HG03521 (cell line): ENCODE results near the gene XRCC1.
A peak's percentile ranks its signal among the peaks of the same experiment; 100 is the strongest.

ENCODE experiments used
- ATAC-seq: cut with Tn5 transposase; IDR thresholded peaks from one replicate; pipeline ENCODE4 v1.9.1; 2021; ENCODE audit warnings: mild to moderate bottlenecking, moderate library complexity; ENCODE audit not compliant: unreplicated experiment

Gene XRCC1

DNA sequence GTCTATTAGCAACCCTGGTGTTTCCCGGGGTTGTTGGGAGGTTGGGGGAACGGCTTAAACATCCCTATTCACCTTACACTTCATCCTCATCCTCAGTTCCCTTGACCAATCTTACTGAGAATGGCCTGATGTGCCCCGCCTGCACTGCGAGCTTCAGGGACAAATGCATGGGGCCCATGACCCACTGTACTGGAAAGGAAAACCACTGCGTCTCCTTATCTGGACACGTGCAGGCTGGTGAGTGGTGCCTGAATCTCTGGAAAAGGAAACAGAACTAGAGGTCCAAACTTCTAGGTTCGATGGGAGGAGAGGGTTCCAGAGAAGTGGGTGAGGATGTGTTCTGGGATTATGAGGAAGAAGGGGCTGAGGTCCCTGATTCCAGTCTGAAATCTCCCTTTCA is 6.1 kb upstream of the XRCC1 start:
- ATAC-seq = no peak

DNA sequence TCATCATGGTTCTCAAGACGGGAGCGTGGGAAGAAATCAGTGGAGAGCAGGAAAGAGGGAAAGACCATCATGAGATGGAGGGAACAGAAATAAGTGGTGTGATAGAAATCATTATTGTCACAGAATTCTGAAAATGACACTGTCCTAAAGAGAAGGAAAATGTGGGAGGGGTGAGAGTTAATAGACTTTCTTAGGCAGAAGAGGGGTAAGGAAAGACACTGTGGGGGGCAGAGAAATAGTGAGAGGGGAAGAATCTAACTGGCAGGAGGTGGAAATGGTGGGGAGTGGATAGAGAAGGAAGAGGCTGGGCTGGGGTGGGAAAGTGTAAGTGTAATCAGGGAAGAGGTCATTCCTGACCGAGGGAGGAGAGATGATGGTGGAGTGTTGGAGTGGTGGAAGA is 3.5 kb upstream of the XRCC1 start:
- no peak for ATAC-seq

DNA sequence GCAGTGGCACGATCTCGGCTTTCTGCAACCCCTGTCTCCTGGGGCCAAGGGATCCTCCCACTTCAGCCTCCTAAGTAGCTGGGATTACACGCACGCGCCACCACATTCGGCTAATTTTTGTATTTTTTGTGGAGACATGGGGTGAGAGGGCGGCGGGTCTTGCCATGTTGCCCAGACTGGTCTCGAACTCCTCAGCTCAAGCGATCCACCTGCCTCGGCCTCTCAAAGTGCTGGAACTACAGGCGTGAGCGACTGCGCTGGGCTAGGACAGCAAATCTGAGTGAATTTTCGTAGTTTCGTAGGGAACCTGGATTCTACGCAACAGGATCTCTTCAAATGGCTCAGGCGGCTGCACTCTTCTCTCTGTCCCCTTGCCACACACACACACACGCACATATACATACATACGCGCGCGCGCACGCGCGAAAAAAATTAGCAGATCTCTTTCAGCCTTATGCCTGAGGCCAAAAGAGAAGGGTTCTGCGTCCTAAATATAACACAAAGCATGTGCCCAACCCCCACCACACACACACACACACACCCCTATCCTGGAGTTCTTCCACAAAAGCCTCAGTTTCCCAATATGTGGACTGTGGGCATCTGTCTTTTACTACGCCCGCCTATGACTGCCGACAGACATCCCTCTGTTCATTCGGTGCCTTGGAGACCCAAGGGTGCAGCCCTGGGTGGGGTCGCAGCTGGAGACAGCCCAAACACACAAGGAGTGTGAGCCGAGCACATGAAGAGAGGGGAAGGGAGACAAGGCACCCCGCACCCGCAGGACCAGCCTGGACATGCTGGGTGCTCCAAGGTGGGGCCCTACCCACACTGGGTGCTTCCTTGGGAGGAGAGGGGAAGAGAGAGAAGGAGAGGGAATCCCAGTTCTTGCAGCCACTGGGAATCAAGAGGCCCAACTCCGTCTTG is 890 bp upstream of the XRCC1 start:
- no peak for ATAC-seq

DNA sequence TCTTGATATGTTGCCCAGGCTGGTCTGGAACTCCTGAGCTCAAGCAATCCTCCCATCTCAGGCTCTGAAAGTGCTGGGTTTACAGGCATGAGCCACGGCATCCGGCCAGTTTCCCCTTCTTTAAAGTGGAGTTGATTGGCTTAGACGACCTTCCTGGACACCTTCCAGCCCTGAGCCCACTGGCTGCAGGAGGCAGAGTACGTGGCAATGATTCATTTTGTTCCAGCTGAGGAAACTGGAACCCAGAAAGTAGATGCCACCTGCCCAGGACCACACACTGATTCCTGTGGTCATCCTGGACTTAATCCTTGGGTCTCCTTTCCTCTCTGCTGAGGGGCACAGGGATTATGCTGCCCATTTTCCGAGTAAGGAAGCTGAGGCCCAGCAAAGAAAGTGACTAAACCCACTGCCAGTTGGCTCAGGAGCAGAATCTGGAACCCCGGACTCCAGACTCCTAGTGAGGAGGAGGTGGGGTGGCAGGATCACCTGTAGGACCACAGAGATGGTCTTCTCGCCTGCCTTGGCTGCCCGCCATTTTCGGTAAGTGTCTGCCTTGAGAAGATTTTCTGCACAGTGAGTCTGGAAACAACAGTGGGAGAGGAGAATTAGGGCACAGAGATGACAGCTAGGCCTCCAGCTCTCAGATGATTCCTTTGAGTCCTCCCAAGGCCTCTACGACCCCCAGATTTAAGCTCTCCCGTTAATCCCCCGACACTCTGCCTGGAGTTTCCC is 737 bp downstream of the XRCC1 start:
- ATAC-seq = no peak

DNA sequence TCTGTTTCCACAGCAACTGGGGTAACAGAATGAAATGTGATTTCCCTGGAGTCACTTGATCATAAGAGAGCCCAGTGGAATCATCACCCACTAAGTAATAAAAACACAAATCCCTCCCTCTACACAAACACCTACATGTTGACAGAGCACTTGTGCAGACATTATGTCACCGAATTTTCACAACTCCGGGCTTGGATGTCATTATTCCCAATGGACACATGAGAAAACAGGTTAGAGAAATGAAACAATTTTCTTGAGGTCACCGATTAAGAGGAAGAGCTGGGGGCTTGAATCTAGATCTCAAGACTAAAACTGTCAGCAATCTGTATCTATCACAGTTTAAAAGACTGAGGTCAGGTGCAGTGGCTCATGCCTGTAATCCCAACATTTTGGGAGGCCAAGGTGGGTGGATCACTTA is 3.1 kb downstream of the XRCC1 start:
- no peak for ATAC-seq

DNA sequence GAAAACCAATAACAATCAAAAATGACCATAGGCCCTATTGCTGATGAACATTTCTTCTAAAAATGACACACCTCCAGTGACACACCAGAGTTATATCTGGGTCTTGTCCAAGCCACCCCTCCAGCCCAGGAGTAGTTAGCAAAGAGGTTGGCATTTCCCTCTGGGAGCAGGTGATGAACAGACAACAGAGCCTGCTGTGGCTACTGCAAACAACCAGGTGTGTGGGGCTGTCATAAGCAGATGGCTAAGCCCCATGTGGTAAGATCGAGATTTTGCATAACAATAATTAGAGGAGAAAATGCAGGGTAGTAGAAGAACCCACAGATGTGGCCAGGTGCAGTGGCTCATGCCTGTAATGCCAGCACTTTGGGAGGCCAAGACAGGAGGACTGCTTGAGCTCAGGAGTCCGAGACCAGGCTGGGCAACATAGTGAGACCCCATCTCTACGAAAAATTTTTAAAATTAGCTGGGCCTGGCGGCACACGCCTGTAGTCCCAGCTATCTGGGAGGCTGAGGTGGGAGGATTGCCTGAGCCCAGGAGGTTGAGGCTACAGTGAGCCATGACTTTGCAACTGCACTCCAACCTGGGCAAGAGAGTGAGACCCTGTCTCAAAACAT is 5.0 kb downstream of the XRCC1 start:
- no peak for ATAC-seq

DNA sequence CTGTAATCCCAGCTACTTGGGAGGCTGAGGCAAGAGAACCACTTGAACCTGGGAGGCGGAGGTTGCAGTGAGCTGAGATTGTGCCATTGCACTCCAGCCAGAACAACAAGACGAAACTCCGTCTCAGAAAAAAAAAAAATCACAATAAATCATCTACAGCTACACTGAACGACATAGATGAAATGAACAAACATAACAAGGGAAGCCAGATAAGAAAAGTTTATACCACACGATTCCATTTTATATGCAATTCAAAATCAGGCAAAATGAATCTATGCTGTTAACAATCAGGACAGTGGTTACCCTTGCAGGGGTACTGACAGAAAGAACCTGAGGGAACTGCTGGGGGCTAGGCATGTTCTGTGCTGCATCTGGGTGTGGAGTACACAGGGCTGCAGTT is 5.7 kb downstream of the XRCC1 start:
- ATAC-seq = no peak

DNA sequence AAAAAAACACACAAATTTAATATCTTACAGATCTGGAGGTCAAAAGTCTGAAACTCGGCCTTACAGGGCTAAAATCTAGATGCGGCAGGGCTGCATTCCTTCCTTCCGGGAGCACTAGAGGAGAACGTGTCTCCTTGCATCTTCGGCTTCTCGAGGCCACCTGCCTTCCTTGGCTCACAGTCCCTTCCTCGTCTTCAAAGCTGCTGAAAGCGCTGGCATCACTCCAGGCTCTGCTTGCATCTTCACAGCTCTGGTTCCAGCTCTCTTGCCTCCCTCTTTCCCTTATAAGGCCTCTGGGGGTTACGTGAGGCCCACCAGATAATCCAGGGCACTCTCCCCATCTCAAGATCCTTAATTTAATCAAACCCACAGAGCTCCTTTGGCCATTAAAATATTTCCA is 10.5 kb downstream of the XRCC1 start:
- ATAC-seq = no peak

DNA sequence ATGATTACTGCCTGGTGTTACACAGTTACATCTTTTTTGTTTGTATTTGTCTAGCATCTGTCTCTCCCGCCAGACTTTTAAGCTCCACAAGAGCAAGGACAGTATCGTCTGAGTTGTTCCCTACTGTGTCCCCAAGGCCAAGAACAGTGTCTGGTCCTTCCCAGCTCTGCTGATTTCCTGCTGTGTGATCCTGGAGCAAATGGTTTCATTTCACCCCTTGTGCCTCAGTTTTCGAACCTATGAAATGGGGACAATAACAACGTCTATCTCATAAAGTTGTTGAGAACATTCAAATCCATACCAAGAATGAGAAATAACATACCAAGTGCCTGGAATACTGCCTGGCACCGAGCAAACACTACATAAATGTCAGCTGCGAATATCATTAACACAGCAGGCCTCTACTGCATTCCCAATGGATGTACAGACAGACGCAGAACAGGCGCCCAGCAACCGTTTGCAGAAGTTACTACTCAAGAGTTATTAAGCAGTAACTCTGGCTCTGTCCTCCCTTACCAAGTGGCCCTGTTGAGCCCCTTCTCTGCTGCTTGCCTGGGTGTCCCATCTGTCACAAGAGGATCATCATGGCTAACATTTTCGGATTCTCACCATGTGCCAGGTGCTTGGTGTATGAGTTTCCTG is 11.4 kb downstream of the XRCC1 start:
- ATAC-seq = no peak

DNA sequence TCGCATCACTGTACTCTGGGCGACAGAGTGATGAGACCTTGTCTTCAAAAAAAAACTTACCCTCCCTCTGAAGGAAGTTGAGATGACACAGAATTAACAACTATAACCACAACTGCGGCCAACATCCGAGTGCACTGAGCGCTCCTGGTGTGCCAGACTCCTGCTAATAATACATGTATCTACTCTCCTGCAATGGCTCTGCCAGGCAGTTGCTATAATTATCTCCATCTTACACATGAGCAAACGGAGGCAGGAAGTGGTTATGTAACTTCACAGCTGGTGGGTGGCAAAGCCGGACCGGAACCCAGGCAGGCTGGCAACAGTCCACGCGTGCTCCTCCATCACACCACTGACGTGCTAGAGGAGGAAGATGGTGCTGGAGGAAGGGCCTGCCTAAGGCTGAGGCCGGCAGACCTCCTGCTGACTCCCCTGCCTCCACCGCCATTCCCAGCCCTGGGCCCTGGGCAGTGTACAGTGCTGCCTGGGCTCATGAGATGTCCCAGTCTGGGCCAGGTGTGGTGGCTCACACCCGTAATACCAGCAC is 12.6 kb downstream of the XRCC1 start:
- peak; percentile 55 for ATAC-seq

DNA sequence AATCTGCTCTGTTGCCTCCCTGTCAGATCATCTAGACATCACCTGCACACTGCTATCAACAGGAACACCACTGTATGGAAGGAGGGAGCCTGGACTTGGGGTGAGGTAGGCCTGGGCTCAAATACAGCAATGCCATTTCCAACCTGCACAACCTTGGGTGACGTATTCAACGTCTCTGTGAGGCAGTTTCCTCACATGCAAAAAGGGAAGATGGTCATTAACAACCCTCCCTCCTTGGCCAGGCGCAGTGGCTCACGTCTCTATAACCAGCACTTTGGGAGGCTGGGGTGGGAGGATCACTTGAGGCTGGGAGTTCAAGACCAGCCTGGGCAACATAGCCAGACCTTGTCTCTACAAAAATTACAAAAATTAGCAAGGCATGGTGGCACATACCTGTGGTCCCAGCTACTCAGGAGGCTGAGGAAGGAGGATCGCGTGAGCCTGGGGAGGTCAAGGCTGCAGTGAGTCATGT is 13.1 kb downstream of the XRCC1 start:
- ATAC-seq = no peak

DNA sequence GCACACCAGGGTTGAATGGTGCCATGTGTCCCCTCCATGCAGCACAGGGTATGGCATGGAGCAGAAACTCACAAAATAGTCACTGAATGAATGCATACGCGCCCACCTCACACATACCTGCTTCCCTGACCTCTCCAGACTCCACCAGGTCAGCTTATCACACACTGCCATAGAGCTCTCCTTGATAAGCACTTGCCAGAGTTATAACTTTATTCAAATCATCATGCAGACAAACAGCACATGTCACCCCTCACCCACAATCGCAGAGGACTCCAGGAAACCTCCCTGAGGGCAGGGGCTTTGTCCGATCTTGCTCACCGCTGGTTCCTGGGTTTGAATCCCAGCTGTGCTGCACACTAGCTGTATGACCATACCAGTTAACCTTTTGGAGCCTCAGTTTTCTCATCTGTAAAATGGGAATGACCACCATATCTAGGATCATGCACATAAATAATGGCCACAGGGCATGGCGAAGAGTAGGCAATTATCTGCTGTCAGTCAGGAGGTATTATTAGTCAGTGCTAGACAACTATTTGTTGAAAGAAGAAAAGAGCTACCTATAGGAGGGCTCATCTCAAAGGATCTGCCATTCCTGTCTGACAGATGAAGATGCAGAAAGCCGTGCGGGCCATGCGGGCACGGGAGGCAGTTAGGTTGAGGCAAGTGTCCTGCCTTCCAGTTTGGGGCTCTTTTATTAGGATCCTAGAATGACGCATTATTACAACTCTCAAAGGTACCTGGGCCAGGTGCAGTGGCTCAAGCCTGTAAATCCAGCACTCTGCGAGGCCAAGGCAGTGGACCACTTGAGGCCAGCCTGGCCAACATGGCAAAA is 14.0 kb downstream of the XRCC1 start:
- no peak for ATAC-seq

DNA sequence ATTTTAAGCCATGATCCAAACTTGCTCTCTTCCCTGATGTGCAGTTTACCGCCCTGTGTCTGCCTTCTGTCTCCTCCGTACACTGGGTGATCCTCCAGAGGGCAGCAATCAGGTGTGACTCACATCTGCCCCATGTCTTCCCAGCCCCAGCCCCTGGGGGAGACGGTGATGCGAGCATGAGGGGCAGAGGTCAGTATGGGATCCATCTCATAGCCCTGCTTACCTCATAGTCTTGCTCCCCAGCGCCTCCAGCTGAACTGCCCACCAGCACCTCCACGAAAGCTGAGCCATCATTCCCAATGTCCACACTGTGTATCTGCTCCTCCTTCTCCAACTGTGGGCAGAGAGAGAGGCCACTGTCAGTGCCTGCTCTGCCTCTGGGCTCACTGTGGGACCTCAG is 14.6 kb downstream of the XRCC1 start:
- no peak for ATAC-seq

DNA sequence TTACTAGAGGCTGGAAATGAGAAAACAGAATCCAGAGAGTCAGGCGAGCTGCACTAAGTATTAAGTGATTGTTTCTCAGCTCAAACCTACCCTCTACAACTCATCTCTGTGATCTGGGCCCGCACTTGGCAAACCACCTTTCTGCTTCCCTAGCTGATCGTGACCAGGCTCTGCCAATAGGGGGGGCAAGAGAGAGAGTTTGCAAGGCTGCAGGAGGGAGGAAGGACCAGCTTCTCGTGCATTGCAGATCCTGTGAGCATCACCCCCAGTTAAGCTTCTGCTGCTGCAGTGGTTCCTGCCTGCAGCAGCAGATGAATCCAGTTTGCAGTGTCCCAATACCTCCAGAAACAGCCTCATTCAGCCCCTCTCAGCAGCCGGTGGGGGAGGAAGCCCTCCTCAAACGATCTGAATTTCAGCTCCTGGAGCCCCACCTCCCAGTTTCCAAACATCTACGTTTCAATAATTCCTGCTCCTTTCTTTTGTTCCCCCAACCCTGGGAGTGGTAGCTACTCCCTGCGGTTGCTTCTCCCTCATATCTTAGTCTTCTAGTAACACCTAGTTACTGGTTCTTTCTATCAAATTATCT is 20.0 kb downstream of the XRCC1 start:
- ATAC-seq = no peak

DNA sequence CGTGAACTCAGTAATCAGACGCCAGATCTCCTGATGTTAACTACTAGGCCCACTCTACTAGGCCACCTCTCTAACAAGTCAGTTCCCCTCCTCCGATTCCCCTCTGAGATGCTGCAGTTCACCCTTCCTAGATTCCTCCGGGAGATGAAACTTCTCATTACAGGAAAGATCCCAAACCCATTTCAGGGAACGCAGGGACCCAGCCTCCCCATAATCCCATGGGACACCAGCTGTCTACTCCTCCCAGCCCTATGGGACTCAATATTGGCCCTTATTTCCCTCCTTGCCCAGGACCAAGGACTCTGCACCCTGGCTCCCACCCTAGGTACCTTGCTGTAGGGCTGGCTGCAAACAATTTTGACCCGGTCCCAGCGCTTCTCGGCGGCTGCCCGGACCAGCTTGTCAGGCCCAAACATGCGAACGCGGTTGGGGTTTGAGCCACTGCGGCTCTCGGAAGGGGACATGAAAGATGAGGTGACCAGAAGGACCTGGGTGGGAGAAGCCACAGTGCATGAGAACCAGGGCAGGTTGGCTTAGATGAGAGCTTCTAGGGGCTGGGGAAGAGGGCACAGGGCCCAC is 20.9 kb downstream of the XRCC1 start:
- no peak for ATAC-seq

DNA sequence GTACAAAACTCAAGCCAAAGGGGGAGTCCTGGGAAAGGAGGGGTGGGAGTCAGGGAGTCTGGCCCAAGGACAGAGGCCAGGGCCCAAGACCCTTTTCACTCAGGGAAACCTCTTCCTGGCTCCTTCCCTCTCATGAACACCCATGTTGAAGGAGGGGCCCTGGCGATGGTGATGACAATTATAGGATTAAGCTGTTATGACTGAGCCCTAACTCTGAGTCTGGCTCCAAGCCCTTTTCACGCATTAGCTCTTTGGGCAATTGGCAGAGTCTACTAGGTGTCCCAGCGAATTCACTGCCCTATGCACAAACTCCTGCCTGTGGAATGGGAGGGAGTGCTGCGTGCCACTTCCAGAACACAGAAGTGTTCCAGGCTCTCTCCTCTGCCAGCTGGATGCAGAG is 21.7 kb downstream of the XRCC1 start:
- ATAC-seq = no peak

DNA sequence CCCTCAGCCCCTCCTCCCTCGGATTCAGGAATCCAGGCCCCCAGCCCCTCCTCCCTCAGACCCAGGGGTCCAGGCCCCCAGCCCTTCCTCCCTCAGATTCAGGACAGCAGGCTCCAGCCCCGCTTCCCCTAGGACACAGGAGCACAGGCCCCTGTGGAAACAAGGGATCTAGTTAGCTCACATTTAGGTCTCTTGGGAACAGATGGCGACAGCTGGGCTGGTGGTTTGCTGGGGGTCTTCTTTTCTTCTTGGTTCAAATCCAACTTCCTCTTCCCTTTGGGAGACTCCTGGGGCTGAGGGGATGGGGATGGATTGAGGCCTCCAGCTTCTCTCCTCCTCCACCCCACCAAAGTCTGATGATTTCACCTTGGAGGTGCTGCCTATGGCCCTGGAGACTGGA is 22.7 kb downstream of the XRCC1 start:
- no peak for ATAC-seq

DNA sequence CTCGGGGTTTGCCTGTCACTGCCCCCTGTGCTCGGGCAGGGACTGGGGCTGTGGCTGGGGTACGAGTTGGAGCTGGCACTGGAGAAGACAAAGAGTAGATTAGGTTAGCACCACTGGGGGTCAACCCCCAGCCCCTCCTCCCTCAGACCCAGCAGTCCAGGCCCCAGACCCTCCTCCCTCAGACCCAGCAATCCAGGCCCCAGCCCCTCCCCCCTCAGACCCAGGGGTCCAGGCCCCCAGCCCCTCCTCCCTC is 23.2 kb downstream of the XRCC1 start:
- no peak for ATAC-seq

DNA sequence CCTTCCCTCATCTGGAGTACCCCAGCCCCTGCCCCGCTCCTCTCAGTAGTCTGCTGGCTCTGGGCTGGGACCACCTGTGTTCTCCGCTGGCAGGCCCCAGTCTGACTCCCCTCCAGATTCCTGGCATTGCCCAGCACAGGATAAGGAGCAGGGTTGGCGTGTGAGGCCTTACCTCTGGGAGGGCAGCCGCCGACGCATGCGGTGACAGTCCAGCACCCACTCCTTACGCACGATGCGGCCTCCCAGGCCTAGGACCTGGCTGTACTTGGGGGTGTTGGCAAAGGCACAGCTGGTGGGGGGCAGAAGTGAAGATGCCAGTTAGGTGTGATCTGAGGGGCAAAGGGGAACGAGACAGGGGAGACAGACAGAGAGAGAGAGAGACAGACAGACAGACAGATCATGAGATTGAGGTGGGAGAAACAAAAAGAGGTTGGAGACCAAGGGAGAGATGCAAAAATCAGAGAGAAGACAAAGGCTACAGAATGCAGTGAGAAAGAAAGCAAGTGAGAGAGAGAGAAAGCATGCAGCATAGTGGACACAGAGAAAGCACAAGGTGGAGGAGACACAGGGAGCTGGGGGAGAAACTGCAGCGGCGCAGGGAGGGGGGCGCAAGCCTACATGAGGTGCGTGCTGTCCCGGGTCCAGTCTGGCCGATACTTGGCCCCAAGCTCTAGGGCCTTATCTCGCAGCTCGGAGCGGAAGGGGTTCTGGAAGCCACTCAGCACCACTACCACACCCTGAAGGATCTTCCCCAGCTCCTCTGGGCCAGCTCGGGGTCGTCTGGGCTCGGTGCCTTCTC is 23.7 kb downstream of the XRCC1 start:
- ATAC-seq = no peak
